HepG2 (cell line): ENCODE measurements around the gene CYTH2.

Source experiments
- REPIN1 ChIP-seq: sonication (generic); formaldehyde crosslinking; IDR thresholded peaks from 2 replicates; pipeline ENCODE4 v1.8.0; 2022; ENCODE audit warnings: missing genetic modification reagents, low read depth, mild to moderate bottlenecking, borderline replicate concordance
- ZFP41 ChIP-seq: sonication (generic); formaldehyde crosslinking; IDR thresholded peaks from 2 replicates; pipeline ENCODE4 v1.4.0; 2020; ENCODE audit warnings: mild to moderate bottlenecking, missing genetic modification reagents, borderline replicate concordance

DNA sequence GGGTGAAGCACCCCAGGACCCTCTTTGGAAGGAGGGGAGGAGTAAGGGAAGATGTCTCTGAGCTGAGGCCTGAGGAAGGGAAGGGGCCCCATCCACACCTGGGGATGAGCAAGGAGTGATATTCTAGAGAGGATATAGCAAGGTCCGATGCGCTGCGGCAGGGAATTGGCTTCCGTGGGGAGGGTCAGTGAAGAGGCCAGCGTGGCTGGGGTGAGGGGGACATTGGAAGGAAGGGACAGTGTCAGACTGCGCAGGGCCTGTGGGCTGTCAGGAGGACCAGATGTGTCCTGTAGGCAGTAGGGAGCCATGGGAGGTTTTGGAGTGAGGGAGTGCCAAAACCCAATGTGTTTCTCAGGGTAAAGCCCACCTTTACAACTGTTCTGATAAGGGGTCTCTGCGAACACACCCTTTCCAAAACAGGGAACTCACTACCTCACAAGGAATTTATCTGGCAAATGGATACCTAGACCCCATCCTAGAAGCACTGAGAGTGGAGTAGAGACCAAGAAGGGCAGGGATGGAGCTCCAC, 38.8 kb downstream of the CYTH2 start:
- TF ChIP-seq ZFP41 (CRISPR knock-in tag) (no peak), REPIN1 (no peak)
